ENCODE data around the gene KCTD15. TPM values are rescaled to one million over a fixed set of nuclear protein-coding genes. Genes with fewer than 3 reads are reported as not detected.

The KCTD15 gene
- total and polyA plus RNA-seq, 5 donors from 2014 or later, result 0.28 to 1.3 (median 0.72) TPM; not detected in 1

DNA sequence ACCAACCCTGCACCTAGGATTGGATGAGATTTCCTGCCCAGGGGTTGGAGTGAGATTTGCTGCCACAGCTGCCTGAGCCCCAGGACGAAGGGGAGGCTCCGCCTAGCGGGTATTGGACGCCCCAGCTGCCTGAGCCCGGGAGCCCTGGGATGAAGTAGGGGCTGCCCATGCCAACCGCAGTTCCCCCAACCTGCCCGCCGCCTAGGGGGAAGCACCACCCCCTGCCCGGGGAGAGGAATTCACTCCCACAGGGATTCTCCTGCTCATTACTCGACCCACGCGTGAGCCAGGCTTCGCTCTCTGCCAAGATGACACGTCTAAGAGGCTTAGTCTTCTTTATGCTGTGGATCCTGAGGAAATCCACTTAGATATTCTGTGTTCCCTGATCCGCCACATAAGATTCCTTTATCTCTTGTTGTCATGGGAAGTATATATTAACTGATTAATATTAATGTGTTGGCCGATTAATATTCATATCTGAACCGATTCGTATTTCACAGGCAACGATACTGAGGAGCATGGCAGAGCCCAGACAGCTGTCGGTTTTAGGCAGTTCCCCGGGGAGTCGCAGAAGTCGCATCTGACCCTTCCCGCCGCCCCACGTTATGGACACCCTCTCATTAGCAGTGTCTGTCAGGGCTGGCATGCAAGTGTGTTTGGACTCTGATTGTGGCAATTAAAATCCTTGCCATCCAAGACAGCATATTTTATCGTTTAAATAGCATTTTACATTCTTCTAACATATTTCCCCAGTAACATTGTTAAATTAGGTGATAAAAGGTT is 44.5 kb upstream of the KCTD15 start:
- ATAC-seq (ENCODE audit: low read depth in 2 of 2) (no peak), DNase-seq (no peak)
- Histone ChIP-seq H3K4me1 (ENCODE audit: control insufficient read depth, insufficient read depth, low read length, poor library complexity, severe bottlenecking) (no peaks in the 10 kb centered on the region), H3K36me3 (ENCODE audit: control insufficient read depth, insufficient read depth, low read length) (no peaks in the 10 kb centered on the region), H3K27me3 (ENCODE audit: control insufficient read depth, insufficient read depth, low read length) (no peaks in the 10 kb centered on the region), H3K9me3 (ENCODE audit: control insufficient read depth in 2 of 2, low read length in 2 of 2) (no peaks in the 10 kb centered on the region), H3K4me3 (ENCODE audit: low read depth, low read length) (no peak overlapping the region), H3K27ac (ENCODE audit: insufficient read depth, low read length, poor library complexity, severe bottlenecking) (no peak overlapping the region)
- Mint-ChIP-seq H3K9me3 (peaks cover 0 to 1% (median 0%) of the 10 kb centered on the region in 7 donors), H3K36me3 (no peaks in the 10 kb centered on the region), H3K27me3 (no peaks in the 10 kb centered on the region), H3K4me3 (no peak overlapping the region), H3K4me1 (no peaks in the 10 kb centered on the region), H3K27ac (no peak overlapping the region)

DNA sequence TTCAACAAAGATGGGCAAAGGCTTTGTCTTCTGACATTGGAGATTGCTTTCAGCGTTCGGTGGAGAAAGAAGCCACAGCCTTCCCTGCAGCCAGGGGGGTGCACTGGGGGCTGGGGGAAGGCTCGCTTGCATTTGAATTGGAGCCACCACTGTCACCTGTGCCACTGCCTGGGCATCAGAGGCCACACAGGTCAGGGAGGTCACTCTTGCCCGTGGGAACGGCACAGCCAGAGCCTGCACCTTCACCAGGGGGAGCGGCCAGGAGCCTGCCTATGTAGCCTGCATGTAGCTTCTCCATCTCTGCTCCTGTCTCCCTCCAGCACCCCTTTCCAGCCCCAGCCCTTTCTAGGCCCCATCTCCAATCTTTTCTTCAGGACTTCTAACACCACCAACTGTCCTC is 43.7 kb upstream of the KCTD15 start:
- Histone ChIP-seq H3K27me3 (ENCODE audit: control insufficient read depth, insufficient read depth, low read length) (no peaks in the 10 kb centered on the region), H3K4me3 (ENCODE audit: low read depth, low read length) (no peak overlapping the region), H3K9me3 (ENCODE audit: control insufficient read depth in 2 of 2, low read length in 2 of 2) (no peaks in the 10 kb centered on the region), H3K27ac (ENCODE audit: insufficient read depth, low read length, poor library complexity, severe bottlenecking) (no peak overlapping the region), H3K4me1 (ENCODE audit: control insufficient read depth, insufficient read depth, low read length, poor library complexity, severe bottlenecking) (no peaks in the 10 kb centered on the region), H3K36me3 (ENCODE audit: control insufficient read depth, insufficient read depth, low read length) (no peaks in the 10 kb centered on the region)
- H3K9me3 Mint-ChIP-seq, result no peaks in the 10 kb centered on the region
- H3K27me3 Mint-ChIP-seq, result no peaks in the 10 kb centered on the region
- H3K4me1 Mint-ChIP-seq, result no peaks in the 10 kb centered on the region
- no peaks in the 10 kb centered on the region for H3K36me3 Mint-ChIP-seq
- ATAC-seq (ENCODE audit: low read depth in 2 of 2) (no peak), DNase-seq (no peak)
- no peak overlapping the region for H3K27ac Mint-ChIP-seq
- H3K4me3 Mint-ChIP-seq, result no peak overlapping the region

DNA sequence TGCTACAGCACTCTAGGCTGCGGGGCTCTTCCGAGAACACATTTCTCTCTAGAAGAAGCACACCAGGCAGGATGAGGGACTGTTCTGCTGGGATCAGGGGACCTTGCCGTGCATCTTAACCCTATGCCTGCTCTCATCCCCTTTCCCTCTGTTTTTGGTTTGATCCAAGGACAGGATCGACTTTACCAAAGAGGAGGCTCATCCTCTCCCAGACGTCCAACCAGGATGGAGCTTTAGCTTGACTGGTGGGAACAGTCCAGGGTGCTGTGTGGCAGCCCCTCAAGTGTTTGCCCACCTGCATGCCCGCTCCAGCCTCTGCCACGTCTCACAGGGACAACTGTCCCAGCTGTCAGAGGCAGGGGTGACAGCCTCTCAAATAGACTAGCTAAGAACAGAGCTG is 42.3 kb upstream of the KCTD15 start:
- no peaks in the 10 kb centered on the region for H3K4me1 Mint-ChIP-seq
- Histone ChIP-seq H3K4me3 (ENCODE audit: low read depth, low read length) (no peak overlapping the region), H3K9me3 (ENCODE audit: control insufficient read depth in 2 of 2, low read length in 2 of 2) (no peaks in the 10 kb centered on the region), H3K27ac (ENCODE audit: insufficient read depth, low read length, poor library complexity, severe bottlenecking) (no peak overlapping the region), H3K36me3 (ENCODE audit: control insufficient read depth, insufficient read depth, low read length) (no peaks in the 10 kb centered on the region), H3K27me3 (ENCODE audit: control insufficient read depth, insufficient read depth, low read length) (no peaks in the 10 kb centered on the region), H3K4me1 (ENCODE audit: control insufficient read depth, insufficient read depth, low read length, poor library complexity, severe bottlenecking) (no peaks in the 10 kb centered on the region)
- H3K27me3 Mint-ChIP-seq, result no peaks in the 10 kb centered on the region
- no peak overlapping the region for H3K27ac Mint-ChIP-seq
- ATAC-seq (ENCODE audit: low read depth in 2 of 2), result no peak
- H3K4me3 Mint-ChIP-seq, result no peak overlapping the region
- DNase-seq, result no peak
- no peaks in the 10 kb centered on the region for H3K9me3 Mint-ChIP-seq
- H3K36me3 Mint-ChIP-seq, result no peaks in the 10 kb centered on the region

DNA sequence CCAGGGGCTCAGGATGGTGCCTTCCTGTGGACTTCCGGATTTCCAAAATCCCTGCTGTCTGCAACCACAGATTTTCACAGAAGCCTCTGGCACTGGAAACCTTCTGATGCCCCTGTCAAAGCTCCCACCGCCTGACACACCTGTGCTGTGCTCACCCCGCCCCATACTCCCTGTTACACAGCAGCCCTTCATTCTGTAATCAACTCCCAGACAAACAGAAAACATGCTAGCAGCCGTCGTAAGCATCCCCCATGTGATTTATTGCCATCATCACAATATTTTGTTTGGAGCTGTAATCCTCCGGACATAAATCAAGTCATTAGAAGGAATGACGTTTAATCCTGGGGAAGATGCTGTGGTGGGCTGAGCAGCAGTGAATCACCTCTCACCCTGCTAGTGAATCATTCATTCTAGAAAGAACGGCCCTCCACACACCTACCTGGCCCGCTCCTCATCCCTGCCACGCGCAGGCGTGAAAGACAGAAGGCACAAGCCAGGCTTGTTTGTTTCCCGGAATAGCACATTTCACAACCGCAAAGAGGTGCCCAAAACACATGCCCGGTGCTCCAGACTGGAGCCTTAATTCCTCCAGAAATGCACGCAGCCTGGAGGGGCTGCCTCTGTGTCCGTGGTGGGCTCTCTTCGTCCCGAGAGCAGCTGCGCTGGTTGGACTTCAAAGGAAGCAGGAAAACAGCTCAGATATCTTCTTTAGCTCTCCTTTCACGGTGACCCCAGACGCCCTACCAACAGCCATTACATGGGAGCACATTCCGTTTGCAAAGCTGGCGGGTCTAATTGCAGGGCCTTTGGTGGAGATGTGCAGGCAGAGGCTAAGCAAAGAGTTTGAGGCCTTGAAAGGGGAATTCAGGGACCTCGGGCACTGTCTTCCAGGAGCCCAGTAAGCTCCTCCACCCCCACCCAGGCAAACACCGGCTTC is 41.3 kb upstream of the KCTD15 start:
- no peaks in the 10 kb centered on the region for H3K4me1 ChIP-seq (ENCODE audit: control insufficient read depth, insufficient read depth, low read length, poor library complexity, severe bottlenecking)
- H3K36me3 ChIP-seq (ENCODE audit: control insufficient read depth, insufficient read depth, low read length), result no peaks in the 10 kb centered on the region
- H3K27ac Mint-ChIP-seq, result no peak overlapping the region
- H3K9me3 Mint-ChIP-seq, result no peaks in the 10 kb centered on the region
- no peak overlapping the region for H3K4me3 Mint-ChIP-seq
- no peak for DNase-seq
- H3K36me3 Mint-ChIP-seq, result no peaks in the 10 kb centered on the region
- H3K4me3 ChIP-seq (ENCODE audit: low read depth, low read length), result no peak overlapping the region
- no peaks in the 10 kb centered on the region for H3K9me3 ChIP-seq (ENCODE audit: control insufficient read depth in 2 of 2, low read length in 2 of 2)
- ATAC-seq (ENCODE audit: low read depth in 2 of 2), result no peak
- no peak overlapping the region for H3K27ac ChIP-seq (ENCODE audit: insufficient read depth, low read length, poor library complexity, severe bottlenecking)
- H3K27me3 Mint-ChIP-seq, result no peaks in the 10 kb centered on the region
- H3K4me1 Mint-ChIP-seq, result no peaks in the 10 kb centered on the region
- no peaks in the 10 kb centered on the region for H3K27me3 ChIP-seq (ENCODE audit: control insufficient read depth, insufficient read depth, low read length)

DNA sequence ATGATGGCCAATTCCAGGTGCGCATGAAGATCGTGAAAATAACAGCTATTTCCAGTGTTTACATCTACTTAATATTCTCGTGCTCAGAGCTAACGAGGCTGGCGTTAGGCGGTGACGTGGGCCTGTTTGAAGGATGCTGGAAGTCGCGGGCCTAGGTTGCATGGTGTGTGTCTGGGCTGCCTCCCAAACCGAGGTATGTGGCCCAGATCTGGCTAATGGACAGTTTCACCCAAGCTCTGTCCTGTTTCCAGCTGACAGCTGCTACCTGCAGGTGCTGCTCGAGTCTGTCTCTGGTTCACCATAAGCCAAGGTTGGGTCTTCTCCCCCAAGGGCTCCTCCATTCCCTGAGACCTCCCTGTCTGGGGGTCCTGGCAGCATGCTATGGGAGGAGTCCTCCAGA is 40.5 kb upstream of the KCTD15 start:
- no peak for DNase-seq
- H3K36me3 ChIP-seq (ENCODE audit: control insufficient read depth, insufficient read depth, low read length), result no peaks in the 10 kb centered on the region
- H3K36me3 Mint-ChIP-seq, result no peaks in the 10 kb centered on the region
- H3K4me3 Mint-ChIP-seq, result no peak overlapping the region
- H3K9me3 Mint-ChIP-seq, result no peaks in the 10 kb centered on the region
- H3K9me3 ChIP-seq (ENCODE audit: control insufficient read depth in 2 of 2, low read length in 2 of 2), result no peaks in the 10 kb centered on the region
- no peaks in the 10 kb centered on the region for H3K4me1 Mint-ChIP-seq
- H3K27ac Mint-ChIP-seq, result no peak overlapping the region
- no peak overlapping the region for H3K4me3 ChIP-seq (ENCODE audit: low read depth, low read length)
- no peaks in the 10 kb centered on the region for H3K4me1 ChIP-seq (ENCODE audit: control insufficient read depth, insufficient read depth, low read length, poor library complexity, severe bottlenecking)
- H3K27me3 Mint-ChIP-seq, result no peaks in the 10 kb centered on the region
- H3K27me3 ChIP-seq (ENCODE audit: control insufficient read depth, insufficient read depth, low read length), result no peaks in the 10 kb centered on the region
- H3K27ac ChIP-seq (ENCODE audit: insufficient read depth, low read length, poor library complexity, severe bottlenecking), result no peak overlapping the region
- no peak for ATAC-seq (ENCODE audit: low read depth in 2 of 2)

DNA sequence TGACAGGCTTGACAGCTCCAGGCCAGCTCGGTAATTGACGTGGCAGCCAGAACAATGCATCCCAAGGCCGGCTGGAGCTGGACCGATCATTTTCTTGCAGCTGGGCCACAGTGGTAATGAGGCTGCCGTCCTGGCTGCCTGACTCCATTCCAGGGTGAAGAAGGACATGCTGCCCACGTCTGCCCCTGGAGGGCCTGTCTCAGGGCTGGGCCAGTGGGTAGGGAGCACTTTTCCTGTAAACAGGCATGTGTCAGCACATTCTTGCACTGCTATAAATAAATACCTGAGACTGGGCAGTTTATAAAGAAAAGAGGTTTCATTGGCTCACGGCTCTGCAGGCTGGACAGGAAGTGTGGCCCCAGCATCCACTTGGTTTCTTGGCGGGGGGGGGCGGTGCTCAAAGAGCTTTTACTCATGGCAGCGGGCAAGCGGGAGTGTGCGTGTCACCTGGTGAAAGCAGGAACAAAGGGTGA is 38.1 kb upstream of the KCTD15 start:
- DNase-seq, result no peak
- no peaks in the 10 kb centered on the region for H3K27me3 Mint-ChIP-seq
- no peaks in the 10 kb centered on the region for H3K36me3 ChIP-seq (ENCODE audit: control insufficient read depth, insufficient read depth, low read length)

DNA sequence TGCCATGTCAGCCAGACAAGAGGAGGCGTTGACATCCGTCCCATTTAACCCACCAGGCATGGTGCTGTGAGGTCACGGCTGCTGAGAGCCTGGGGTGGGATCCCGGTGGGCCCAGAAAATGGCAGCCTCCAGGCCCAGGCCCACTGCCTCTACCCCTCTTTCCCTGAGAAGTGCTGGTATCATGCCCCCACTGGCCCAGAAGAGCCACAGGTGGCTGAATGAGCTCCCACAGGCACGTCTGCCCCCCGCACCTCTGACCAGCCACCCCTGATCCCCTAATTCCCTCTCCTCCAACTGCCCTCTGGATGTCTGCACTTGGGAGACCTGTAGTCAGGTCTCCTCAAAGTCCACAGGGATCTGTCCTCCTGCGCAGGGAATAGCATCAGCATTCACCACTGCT is 37.3 kb upstream of the KCTD15 start:
- Mint-ChIP-seq H3K36me3 (no peaks in the 10 kb centered on the region), H3K9me3 (no peaks in the 10 kb centered on the region)
- H3K4me3 ChIP-seq (ENCODE audit: low read depth, low read length), result no peak overlapping the region

More for the DNA sequence above, 38.1 kb upstream of the KCTD15 start:
- Histone ChIP-seq H3K27ac (ENCODE audit: insufficient read depth, low read length, poor library complexity, severe bottlenecking) (no peak overlapping the region), H3K4me3 (ENCODE audit: low read depth, low read length) (no peak overlapping the region), H3K27me3 (ENCODE audit: control insufficient read depth, insufficient read depth, low read length) (no peaks in the 10 kb centered on the region), H3K9me3 (ENCODE audit: control insufficient read depth in 2 of 2, low read length in 2 of 2) (no peaks in the 10 kb centered on the region), H3K4me1 (ENCODE audit: control insufficient read depth, insufficient read depth, low read length, poor library complexity, severe bottlenecking) (no peaks in the 10 kb centered on the region)
- H3K4me1 Mint-ChIP-seq, result no peaks in the 10 kb centered on the region
- no peaks in the 10 kb centered on the region for H3K36me3 Mint-ChIP-seq
- no peaks in the 10 kb centered on the region for H3K9me3 Mint-ChIP-seq
- H3K4me3 Mint-ChIP-seq, result no peak overlapping the region
- H3K27ac Mint-ChIP-seq, result no peak overlapping the region
- ATAC-seq (ENCODE audit: low read depth in 2 of 2), result no peak

More for the DNA sequence above, 37.3 kb upstream of the KCTD15 start:
- no peaks in the 10 kb centered on the region for H3K9me3 ChIP-seq (ENCODE audit: control insufficient read depth in 2 of 2, low read length in 2 of 2)
- Mint-ChIP-seq H3K4me3 (no peak overlapping the region), H3K27me3 (no peaks in the 10 kb centered on the region), H3K27ac (no peak overlapping the region), H3K4me1 (no peaks in the 10 kb centered on the region)
- H3K4me1 ChIP-seq (ENCODE audit: control insufficient read depth, insufficient read depth, low read length, poor library complexity, severe bottlenecking), result no peaks in the 10 kb centered on the region
- ATAC-seq (ENCODE audit: low read depth in 2 of 2) (no peak), DNase-seq (no peak)
- H3K36me3 ChIP-seq (ENCODE audit: control insufficient read depth, insufficient read depth, low read length), result no peaks in the 10 kb centered on the region
- H3K27me3 ChIP-seq (ENCODE audit: control insufficient read depth, insufficient read depth, low read length), result no peaks in the 10 kb centered on the region
- no peak overlapping the region for H3K27ac ChIP-seq (ENCODE audit: insufficient read depth, low read length, poor library complexity, severe bottlenecking)

All from CD4-positive, CD25-positive, alpha-beta regulatory T cell (primary cell).